SK-N-SH treated with all-trans-retinoic acid at 6 μM for 48 hours (cell line): ENCODE results near the gene ABCD1.
"Not testable (repeated sequence)": the region's sequence is repeated elsewhere in the genome, so short reads cannot be mapped to it uniquely, and the experiment has no call there.

ENCODE experiments used
- ATAC-seq: fragments of 200-7000 bp; cut with Tn5 transposase; 3 replicates; pipeline ENCODE4 v1.9.1; 2020; ENCODE audit warnings: mild to moderate bottlenecking, moderate library complexity
- ARNTL ChIP-seq: fragments of 450-650 bp; formaldehyde crosslinking; IDR thresholded peaks from 2 replicates; pipeline ENCODE4 v1.5.0; 2020; ENCODE audit warnings: low read depth, mild to moderate bottlenecking, moderate library complexity, borderline replicate concordance
- BACH2 ChIP-seq: fragments of 250-450 bp; sonication (Bioruptor Pico); IDR thresholded peaks from 2 replicates; pipeline ENCODE4 v1.9.0; 2021; ENCODE audit warnings: mild to moderate bottlenecking, borderline replicate concordance
- ESRRG ChIP-seq: fragments of 250-450 bp; sonication (Bioruptor Pico); IDR thresholded peaks from 2 replicates; pipeline ENCODE4 v1.6.1; 2021; ENCODE audit warnings: mild to moderate bottlenecking
- GLIS3 ChIP-seq: fragments of 250-450 bp; sonication (Bioruptor Pico); IDR thresholded peaks from 2 replicates; pipeline ENCODE4 v1.5.0; 2020; ENCODE audit warnings: mild to moderate bottlenecking, moderate library complexity
- ISL1 ChIP-seq: fragments of 250-450 bp; sonication (Bioruptor Pico); IDR thresholded peaks from 2 replicates; pipeline ENCODE4 v2.1.2; 2022; ENCODE audit warnings: mild to moderate bottlenecking, moderate library complexity
- OSR1 ChIP-seq: fragments of 250-450 bp; sonication (Bioruptor Pico); IDR thresholded peaks from 2 replicates; pipeline ENCODE4 v1.8.0; 2022; ENCODE audit warnings: moderate library complexity, mild to moderate bottlenecking, inconsistent platforms
- PPARA ChIP-seq: fragments of 250-450 bp; sonication (Bioruptor Pico); IDR thresholded peaks from 2 replicates; pipeline ENCODE4 v1.5.0; 2020; ENCODE audit warnings: mild to moderate bottlenecking, borderline replicate concordance
- RARB ChIP-seq: fragments of 250-450 bp; sonication (Bioruptor Pico); IDR thresholded peaks from 2 replicates; pipeline ENCODE4 v1.8.0; 2021; ENCODE audit warnings: mild to moderate bottlenecking, moderate library complexity
- SNAI2 ChIP-seq: fragments of 250-450 bp; sonication (Bioruptor Pico); IDR thresholded peaks from 2 replicates; pipeline ENCODE4 v1.5.0; 2020; ENCODE audit warnings: mild to moderate bottlenecking, moderate library complexity
- TCF4 ChIP-seq: fragments of 250-450 bp; sonication (Bioruptor Pico); IDR thresholded peaks from 2 replicates; pipeline ENCODE4 v1.8.0; 2021; ENCODE audit warnings: mild to moderate bottlenecking, moderate library complexity, borderline replicate concordance
- TOX ChIP-seq: fragments of 250-450 bp; sonication (Bioruptor Pico); IDR thresholded peaks from 2 replicates; pipeline ENCODE4 v1.8.0; 2021; ENCODE audit warnings: mild to moderate bottlenecking, moderate library complexity, borderline replicate concordance
- ZC3H10 ChIP-seq: fragments of 250-450 bp; sonication (Bioruptor Pico); IDR thresholded peaks from 2 replicates; pipeline ENCODE4 v1.5.1; 2021; ENCODE audit warnings: mild to moderate bottlenecking, moderate library complexity
- ZNF565 ChIP-seq: fragments of 450-650 bp; formaldehyde crosslinking; conservative IDR thresholded peaks from 2 replicates; pipeline ENCODE4 v1.5.0; 2020; ENCODE audit warnings: low read depth, mild to moderate bottlenecking, moderate library complexity
- ZNF8 ChIP-seq: fragments of 450-650 bp; formaldehyde crosslinking; IDR thresholded peaks from 2 replicates; pipeline ENCODE4 v1.5.0; 2020; ENCODE audit warnings: mild to moderate bottlenecking, moderate library complexity
- TF ChIP-seq, protein P1 (sequence below): fragments of 250-450 bp; sonication (Bioruptor Pico); IDR thresholded peaks from 2 replicates; pipeline ENCODE4 v1.8.0; 2021; ENCODE audit warnings: low read depth, mild to moderate bottlenecking, moderate library complexity, borderline replicate concordance
- TF ChIP-seq, protein P2 (sequence below): fragments of 250-450 bp; sonication (Bioruptor Pico); IDR thresholded peaks from 2 replicates; pipeline ENCODE4 v1.5.1; 2021; ENCODE audit warnings: mild to moderate bottlenecking, moderate library complexity
- TF ChIP-seq, protein P3 (sequence below): fragments of 250-450 bp; sonication (Bioruptor Pico); IDR thresholded peaks from 2 replicates; pipeline ENCODE4 v1.5.1; 2020; ENCODE audit warnings: low read depth, mild to moderate bottlenecking, moderate library complexity
- TF ChIP-seq, protein P4 (sequence below): fragments of 250-450 bp; sonication (Bioruptor Pico); IDR thresholded peaks from 2 replicates; pipeline ENCODE4 v1.8.0; 2020; ENCODE audit warnings: mild to moderate bottlenecking, moderate library complexity, borderline replicate concordance
- TF ChIP-seq, protein P5 (sequence below): fragments of 250-450 bp; sonication (Bioruptor Pico); IDR thresholded peaks from 2 replicates; pipeline ENCODE4 v1.5.0; 2020; ENCODE audit warnings: mild to moderate bottlenecking, moderate library complexity

ABCD1 gene

DNA sequence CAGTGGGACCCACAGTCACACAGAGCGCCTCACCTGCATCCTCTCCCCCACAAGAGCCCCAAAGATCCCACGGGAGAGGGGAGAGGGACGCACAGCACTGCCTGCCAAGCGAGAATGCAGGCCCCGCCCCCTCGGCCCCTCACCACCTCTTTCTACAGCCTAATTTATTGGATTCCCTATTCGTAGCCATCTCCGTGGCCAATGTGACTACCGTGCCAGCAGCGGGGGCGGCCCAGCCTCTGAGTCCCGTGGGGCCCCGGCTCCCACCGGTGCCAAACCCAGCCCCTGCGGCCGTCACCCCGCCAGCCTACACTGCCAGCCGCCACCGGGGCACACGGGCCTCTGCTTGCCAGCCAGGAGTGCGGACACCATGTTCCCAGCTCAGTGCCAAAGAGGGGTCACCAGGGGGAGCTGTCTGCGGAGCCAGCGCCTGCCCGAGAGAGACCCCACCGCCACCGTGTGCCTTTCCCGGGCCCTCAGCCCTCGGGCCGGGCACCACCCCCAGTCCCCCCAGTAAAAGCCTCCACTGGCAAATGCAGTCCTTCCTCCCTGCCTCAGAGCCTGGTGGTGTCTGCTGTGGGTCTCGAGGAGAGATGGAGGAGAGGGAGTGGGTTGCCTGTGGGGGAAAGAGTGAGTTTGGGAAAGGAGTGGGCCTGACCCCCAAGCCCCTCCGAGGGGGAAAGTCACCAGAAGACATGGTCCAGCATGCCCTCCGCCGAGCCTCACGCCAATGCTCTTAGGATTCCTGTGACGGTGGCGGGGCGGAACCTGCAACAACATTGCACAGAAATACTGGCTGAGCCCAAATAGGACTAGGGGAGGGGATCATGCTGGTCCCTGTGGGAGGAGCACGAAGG is 19.8 kb downstream of the ABCD1 start:
- ATAC-seq = no peak
- TF ChIP-seq, protein P1, sequence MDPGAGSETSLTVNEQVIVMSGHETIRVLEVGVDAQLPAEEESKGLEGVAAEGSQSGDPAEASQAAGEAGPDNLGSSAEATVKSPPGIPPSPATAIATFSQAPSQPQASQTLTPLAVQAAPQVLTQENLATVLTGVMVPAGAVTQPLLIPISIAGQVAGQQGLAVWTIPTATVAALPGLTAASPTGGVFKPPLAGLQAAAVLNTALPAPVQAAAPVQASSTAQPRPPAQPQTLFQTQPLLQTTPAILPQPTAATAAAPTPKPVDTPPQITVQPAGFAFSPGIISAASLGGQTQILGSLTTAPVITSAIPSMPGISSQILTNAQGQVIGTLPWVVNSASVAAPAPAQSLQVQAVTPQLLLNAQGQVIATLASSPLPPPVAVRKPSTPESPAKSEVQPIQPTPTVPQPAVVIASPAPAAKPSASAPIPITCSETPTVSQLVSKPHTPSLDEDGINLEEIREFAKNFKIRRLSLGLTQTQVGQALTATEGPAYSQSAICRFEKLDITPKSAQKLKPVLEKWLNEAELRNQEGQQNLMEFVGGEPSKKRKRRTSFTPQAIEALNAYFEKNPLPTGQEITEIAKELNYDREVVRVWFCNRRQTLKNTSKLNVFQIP (CRISPR knock-in tag) = no peak
- TF ChIP-seq TOX (CRISPR knock-in tag) (no peak), PPARA (CRISPR knock-in tag) (no peak), ISL1 (CRISPR knock-in tag) (no peak)

DNA sequence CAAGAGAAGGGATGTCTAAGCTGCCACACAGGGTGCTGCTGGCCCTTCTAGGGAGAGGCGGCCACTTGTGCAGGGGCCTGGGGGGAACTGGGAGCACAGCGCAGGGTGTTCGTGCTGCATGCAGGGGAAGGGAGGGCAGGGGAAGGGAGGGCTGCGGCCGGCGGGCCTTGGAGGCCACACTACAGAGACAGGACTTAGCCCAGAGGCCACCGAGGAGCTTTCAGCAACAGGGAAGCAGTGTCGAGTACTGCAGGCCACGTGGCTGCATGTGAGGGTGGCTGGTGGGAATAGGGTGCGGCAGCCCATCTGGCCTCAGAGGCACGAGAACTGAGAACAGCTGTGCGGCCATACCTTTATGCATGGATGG is 20.4 kb downstream of the ABCD1 start:
- ATAC-seq = not testable (repeated sequence)

DNA sequence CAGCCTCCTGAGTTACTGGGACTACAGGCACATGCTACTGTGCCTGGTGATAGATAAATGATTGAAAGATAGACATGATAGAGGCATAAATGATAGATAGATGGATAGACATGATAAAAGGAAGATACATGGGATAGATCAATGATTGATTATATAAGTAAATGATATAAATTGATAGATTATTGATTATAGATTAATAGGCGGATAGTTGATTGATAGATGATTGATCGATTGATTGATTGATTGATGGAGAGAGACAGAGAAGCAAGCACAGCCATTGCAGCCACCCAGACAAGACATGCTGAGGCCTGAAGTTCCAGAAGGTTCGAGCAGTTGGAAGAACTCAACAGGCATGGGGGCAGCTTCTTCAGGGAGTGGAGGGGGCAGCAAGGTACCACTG is 21.7 kb downstream of the ABCD1 start:
- no peak for ATAC-seq
- TF ChIP-seq, protein P2, sequence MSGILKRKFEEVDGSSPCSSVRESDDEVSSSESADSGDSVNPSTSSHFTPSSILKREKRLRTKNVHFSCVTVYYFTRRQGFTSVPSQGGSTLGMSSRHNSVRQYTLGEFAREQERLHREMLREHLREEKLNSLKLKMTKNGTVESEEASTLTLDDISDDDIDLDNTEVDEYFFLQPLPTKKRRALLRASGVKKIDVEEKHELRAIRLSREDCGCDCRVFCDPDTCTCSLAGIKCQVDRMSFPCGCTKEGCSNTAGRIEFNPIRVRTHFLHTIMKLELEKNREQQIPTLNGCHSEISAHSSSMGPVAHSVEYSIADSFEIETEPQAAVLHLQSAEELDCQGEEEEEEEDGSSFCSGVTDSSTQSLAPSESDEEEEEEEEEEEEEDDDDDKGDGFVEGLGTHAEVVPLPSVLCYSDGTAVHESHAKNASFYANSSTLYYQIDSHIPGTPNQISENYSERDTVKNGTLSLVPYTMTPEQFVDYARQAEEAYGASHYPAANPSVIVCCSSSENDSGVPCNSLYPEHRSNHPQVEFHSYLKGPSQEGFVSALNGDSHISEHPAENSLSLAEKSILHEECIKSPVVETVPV (CRISPR knock-in tag) = no peak
- TF ChIP-seq OSR1 (CRISPR knock-in tag) (no peak), ZNF8 (no peak), ZC3H10 (CRISPR knock-in tag) (no peak), RARB (CRISPR knock-in tag) (no peak)

DNA sequence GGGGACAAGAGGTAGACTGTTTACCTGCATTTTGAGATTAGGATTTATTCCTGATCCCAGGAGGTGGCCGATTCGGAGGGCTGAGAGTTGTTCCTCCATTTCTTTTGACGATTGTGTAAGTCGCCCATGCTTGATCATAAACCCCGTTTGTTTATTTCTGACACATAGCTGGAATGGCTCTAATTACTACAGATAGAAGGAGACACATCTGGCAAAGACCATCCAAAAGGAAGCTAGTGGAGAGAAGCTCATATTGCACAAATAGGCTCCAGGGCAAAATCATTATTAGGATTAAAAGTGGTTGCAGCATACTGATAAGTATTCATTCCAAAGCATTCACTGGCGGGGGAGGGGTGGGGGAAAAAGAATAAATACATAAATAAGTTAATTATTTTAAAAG is 22.3 kb downstream of the ABCD1 start:
- ATAC-seq = not testable (repeated sequence)

DNA sequence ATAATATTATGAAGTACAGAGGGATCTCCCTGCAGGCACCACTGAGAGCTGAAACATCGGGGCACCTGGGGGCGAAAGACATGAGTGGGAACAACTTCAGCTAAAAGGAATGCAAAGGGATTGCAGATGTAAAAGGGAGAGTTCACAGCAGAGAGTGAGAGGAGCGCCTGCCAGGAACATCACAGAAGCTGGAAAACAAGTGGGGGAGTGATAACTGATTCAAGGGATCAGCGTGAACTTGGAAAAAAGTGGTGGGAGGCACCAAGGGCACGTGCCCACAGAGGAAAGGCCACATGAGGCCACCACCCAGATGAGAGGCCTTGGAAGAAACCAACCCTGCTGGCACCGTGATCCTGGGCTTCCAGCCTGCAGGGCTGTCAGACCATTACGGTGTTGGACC is 24.4 kb downstream of the ABCD1 start:
- not testable (repeated sequence) for ATAC-seq

DNA sequence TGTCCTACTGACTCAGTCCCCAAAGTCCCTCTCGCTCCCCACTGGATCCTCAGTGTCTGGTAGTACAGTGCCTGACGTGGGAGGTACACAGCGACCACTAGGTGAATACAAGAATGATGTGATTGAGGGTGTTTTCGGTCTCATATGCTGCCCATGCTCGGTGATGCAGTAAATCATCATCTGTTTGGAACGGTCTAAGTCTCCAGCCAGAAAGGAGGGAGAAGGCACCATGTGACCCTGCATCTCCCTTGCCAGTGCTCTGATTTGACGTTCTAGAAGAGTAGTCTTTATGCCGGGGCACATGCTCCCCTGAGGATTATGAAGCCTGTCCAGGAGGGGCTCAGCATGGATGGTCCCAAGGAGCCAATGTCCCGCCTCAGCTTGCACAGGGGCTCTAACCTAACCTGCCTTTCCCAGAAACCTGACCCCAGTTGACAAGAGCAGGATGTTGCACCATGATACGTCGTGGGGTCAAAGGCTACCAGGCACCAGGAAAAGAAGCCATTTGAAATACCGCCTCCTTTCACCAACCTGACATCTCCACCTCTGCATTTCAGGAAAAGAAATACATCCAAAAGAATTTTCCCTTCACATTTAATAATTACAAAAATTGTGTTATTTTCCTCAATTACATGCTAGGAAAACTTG is 25.6 kb downstream of the ABCD1 start:
- ATAC-seq = no peak
- TF ChIP-seq, protein P3, sequence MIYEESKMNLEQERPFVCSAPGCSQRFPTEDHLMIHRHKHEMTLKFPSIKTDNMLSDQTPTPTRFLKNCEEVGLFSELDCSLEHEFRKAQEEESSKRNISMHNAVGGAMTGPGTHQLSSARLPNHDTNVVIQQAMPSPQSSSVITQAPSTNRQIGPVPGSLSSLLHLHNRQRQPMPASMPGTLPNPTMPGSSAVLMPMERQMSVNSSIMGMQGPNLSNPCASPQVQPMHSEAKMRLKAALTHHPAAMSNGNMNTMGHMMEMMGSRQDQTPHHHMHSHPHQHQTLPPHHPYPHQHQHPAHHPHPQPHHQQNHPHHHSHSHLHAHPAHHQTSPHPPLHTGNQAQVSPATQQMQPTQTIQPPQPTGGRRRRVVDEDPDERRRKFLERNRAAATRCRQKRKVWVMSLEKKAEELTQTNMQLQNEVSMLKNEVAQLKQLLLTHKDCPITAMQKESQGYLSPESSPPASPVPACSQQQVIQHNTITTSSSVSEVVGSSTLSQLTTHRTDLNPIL = no peak
- TF ChIP-seq ISL1 (CRISPR knock-in tag) = no peak
- TF ChIP-seq ARNTL (CRISPR knock-in tag) = no peak
- TF ChIP-seq, protein P2 (CRISPR knock-in tag) = no peak
- TF ChIP-seq ESRRG (CRISPR knock-in tag) = no peak
- TF ChIP-seq TOX (CRISPR knock-in tag) = no peak
- TF ChIP-seq, protein P4, sequence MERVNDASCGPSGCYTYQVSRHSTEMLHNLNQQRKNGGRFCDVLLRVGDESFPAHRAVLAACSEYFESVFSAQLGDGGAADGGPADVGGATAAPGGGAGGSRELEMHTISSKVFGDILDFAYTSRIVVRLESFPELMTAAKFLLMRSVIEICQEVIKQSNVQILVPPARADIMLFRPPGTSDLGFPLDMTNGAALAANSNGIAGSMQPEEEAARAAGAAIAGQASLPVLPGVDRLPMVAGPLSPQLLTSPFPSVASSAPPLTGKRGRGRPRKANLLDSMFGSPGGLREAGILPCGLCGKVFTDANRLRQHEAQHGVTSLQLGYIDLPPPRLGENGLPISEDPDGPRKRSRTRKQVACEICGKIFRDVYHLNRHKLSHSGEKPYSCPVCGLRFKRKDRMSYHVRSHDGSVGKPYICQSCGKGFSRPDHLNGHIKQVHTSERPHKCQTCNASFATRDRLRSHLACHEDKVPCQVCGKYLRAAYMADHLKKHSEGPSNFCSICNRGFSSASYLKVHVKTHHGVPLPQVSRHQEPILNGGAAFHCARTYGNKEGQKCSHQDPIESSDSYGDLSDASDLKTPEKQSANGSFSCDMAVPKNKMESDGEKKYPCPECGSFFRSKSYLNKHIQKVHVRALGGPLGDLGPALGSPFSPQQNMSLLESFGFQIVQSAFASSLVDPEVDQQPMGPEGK (CRISPR knock-in tag) = no peak
- TF ChIP-seq, protein P5, sequence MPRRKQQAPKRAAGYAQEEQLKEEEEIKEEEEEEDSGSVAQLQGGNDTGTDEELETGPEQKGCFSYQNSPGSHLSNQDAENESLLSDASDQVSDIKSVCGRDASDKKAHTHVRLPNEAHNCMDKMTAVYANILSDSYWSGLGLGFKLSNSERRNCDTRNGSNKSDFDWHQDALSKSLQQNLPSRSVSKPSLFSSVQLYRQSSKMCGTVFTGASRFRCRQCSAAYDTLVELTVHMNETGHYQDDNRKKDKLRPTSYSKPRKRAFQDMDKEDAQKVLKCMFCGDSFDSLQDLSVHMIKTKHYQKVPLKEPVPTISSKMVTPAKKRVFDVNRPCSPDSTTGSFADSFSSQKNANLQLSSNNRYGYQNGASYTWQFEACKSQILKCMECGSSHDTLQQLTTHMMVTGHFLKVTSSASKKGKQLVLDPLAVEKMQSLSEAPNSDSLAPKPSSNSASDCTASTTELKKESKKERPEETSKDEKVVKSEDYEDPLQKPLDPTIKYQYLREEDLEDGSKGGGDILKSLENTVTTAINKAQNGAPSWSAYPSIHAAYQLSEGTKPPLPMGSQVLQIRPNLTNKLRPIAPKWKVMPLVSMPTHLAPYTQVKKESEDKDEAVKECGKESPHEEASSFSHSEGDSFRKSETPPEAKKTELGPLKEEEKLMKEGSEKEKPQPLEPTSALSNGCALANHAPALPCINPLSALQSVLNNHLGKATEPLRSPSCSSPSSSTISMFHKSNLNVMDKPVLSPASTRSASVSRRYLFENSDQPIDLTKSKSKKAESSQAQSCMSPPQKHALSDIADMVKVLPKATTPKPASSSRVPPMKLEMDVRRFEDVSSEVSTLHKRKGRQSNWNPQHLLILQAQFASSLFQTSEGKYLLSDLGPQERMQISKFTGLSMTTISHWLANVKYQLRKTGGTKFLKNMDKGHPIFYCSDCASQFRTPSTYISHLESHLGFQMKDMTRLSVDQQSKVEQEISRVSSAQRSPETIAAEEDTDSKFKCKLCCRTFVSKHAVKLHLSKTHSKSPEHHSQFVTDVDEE = no peak
- no peak for TF ChIP-seq SNAI2 (CRISPR knock-in tag)
- no peak for TF ChIP-seq GLIS3 (CRISPR knock-in tag)
- no peak for TF ChIP-seq TCF4
- TF ChIP-seq, protein P1 (CRISPR knock-in tag) = no peak
- no peak for TF ChIP-seq BACH2
- no peak for TF ChIP-seq ZNF8
- TF ChIP-seq ZNF565 (CRISPR knock-in tag) = no peak
